Stimulated activated CD4-positive, alpha-beta T cell treated with anti-CD3 and anti-CD28 coated beads, Interleukin-4, amount 100 ng/mL, for 48 hours (primary cell): ENCODE results near the gene COL15A1.

Source experiments
- DNase-seq, 2 donors: peaks; one replicate each; pipeline ENCODE4 v3.0.0-alpha.2; 2020; ENCODE audit warnings: low read depth in 2 of 2

COL15A1 gene

GRCh38 chr9:99015448-99015847, 71.7 kb downstream of the COL15A1 start:
- DNase-seq: no peak

- DNase-seq: no peak
Measured at GRCh38 chr9:99015890-99016289, 72.2 kb downstream of the COL15A1 start.

- DNase-seq: no peak
Measured at GRCh38 chr9:99016681-99017387, 73.1 kb downstream of the COL15A1 start.

- DNase-seq: no peak
Measured at GRCh38 chr9:99018653-99019052, 74.9 kb downstream of the COL15A1 start.

- DNase-seq: no peak
Measured at GRCh38 chr9:99019510-99020331, 76.0 kb downstream of the COL15A1 start.

GRCh38 chr9:99020786-99021436, 77.2 kb downstream of the COL15A1 start:
- no peak for DNase-seq

GRCh38 chr9:99021512-99021911, 77.8 kb downstream of the COL15A1 start:
- no peak for DNase-seq

GRCh38 chr9:99023231-99023630, 79.5 kb downstream of the COL15A1 start:
- no peak for DNase-seq

- DNase-seq: no peak
Measured at GRCh38 chr9:99023831-99024230, 80.1 kb downstream of the COL15A1 start.

GRCh38 chr9:99024959-99025358, 81.3 kb downstream of the COL15A1 start:
- no peak for DNase-seq

- no peak for DNase-seq
Measured at GRCh38 chr9:99025616-99026270, 82.0 kb downstream of the COL15A1 start.

- no peak for DNase-seq
Measured at GRCh38 chr9:99026271-99026955, 82.7 kb downstream of the COL15A1 start.

- DNase-seq: no peak
Measured at GRCh38 chr9:99026956-99027298, 83.2 kb downstream of the COL15A1 start.

- DNase-seq: no peak
Measured at GRCh38 chr9:99027443-99027842, 83.7 kb downstream of the COL15A1 start.

- DNase-seq: no peak
Measured at GRCh38 chr9:99029083-99029645, 85.5 kb downstream of the COL15A1 start.

- DNase-seq: no peak
Measured at GRCh38 chr9:99030092-99030511, 86.4 kb downstream of the COL15A1 start.

GRCh38 chr9:99030610-99031109, 87.0 kb downstream of the COL15A1 start:
- DNase-seq: no peak

GRCh38 chr9:99031319-99031718, 87.6 kb downstream of the COL15A1 start:
- DNase-seq: no peak

- no peak for DNase-seq
Measured at GRCh38 chr9:99031994-99032393, 88.3 kb downstream of the COL15A1 start.

- DNase-seq: no peak
Measured at GRCh38 chr9:99034149-99034548, 90.4 kb downstream of the COL15A1 start.

GRCh38 chr9:99035313-99035712, 91.6 kb downstream of the COL15A1 start:
- DNase-seq: no peak
